Adrenal gland (tissue), 5 donors: ENCODE measurements around the gene EOGT.

Experiments
- CTCF ChIP-seq, 6 experiments: fragments of 450-650 bp in 4 of 6; fragments of 200-600 bp in 2 of 6; sonication (generic) in 1 of 6; IDR thresholded peaks; 1 replicate in 5 of 6; 2 replicates in 1 of 6; pipeline versions ENCODE4 v1.5.1 to v1.8.0; 2016 to 2021; ENCODE audit warnings: antibody characterized with exemption in 6 of 6, mild to moderate bottlenecking in 2 of 6, moderate library complexity in 1 of 6
- POLR2A ChIP-seq, 2 donors: fragments of 450-650 bp; IDR thresholded peaks; one replicate each; pipeline ENCODE4 v1.6.1; 2017; ENCODE audit warnings: antibody characterized with exemption in 2 of 2, mild to moderate bottlenecking in 2 of 2, moderate library complexity in 1 of 2
- donor health status: DM: no; HTN: no; CAD: no.

GRCh38 chr3:68943753-68944500, 69.6 kb downstream of the EOGT start:
- no peak for TF ChIP-seq POLR2A (IDR thresholded peaks at IDR 0.05)
- TF ChIP-seq CTCF (IDR thresholded peaks at IDR 0.05) = no peak
